ENCODE data around the gene FBXL13. TPM values are rescaled to one million over a fixed set of nuclear protein-coding genes. Genes with fewer than 3 reads are reported as not detected.
"Not testable (repeated sequence)": the region's sequence is repeated elsewhere in the genome, so short reads cannot be mapped to it uniquely, and the experiment has no call there.

Gene FBXL13
- total and polyA plus RNA-seq, 5 donors from 2014 or later: 0.19 to 0.42 TPM; not detected in 3

DNA sequence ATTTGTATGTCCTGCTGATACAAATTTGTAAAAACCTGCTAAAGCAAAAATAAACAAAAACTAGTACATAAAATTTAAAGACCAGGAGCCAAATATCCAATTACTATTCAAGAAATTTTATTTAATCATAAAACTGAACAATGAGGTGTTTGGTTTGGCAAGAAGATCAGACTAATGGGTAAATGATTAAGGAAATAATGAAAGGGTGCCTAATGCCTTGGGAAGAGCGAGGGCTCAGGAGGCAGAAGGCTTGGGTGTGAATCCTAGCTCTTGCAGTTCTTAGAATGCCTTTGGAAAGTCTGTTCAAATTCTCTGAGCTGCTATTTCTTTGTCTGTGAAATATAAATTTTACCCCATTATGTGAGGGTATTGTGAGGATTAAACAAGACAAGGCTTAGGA, 41.9 kb upstream of the FBXL13 start:
- no peak for DNase-seq

DNA sequence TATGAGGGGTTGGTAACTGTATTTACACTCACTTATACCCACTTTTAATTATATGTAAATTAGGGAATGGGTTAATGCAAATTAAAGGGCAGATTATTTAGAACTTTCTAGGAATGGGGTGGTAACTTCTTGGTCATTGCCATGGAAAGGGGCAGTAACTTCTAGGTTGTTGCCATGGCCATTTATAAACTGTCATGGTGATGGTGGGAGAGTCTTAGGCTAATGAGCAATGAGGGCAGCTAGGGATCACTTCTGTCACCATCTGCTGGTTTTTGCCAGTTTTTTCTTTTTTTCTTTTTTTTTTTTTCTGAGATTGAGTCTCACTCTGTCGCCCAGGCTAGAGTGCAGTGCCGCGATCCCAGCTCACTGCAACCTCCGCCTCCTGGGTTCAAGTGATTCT, 41.2 kb upstream of the FBXL13 start:
- ATAC-seq (ENCODE audit: low read depth in 2 of 2) (no peak), DNase-seq (no peak)
- H3K36me3 ChIP-seq (ENCODE audit: control insufficient read depth, insufficient read depth, low read length): peaks cover 28% of the 10 kb centered on the region
- H3K9me3 ChIP-seq (ENCODE audit: control insufficient read depth in 2 of 2, low read length in 2 of 2): no peaks in the 10 kb centered on the region
- no peaks in the 10 kb centered on the region for H3K27me3 ChIP-seq (ENCODE audit: control insufficient read depth, insufficient read depth, low read length)
- H3K4me3 ChIP-seq (ENCODE audit: low read depth, low read length): no peak overlapping the region
- Mint-ChIP-seq H3K9me3 (peaks cover 0 to 9% (median 1%) of the 10 kb centered on the region in 7 donors), H3K4me1 (peaks cover 0 to 8% (median 3%) of the 10 kb centered on the region in 4 donors), H3K27ac (no peak overlapping the region), H3K27me3 (no peaks in the 10 kb centered on the region), H3K36me3 (peaks cover 44% of the 10 kb centered on the region), H3K4me3 (no peak overlapping the region)
- H3K27ac ChIP-seq (ENCODE audit: insufficient read depth, low read length, poor library complexity, severe bottlenecking): no peak overlapping the region
- no peaks in the 10 kb centered on the region for H3K4me1 ChIP-seq (ENCODE audit: control insufficient read depth, insufficient read depth, low read length, poor library complexity, severe bottlenecking)

More for the DNA sequence above, 41.9 kb upstream of the FBXL13 start:
- Histone ChIP-seq H3K4me3 (ENCODE audit: low read depth, low read length) (no peak overlapping the region), H3K36me3 (ENCODE audit: control insufficient read depth, insufficient read depth, low read length) (peaks cover 35% of the 10 kb centered on the region), H3K9me3 (ENCODE audit: control insufficient read depth in 2 of 2, low read length in 2 of 2) (no peaks in the 10 kb centered on the region), H3K27ac (ENCODE audit: insufficient read depth, low read length, poor library complexity, severe bottlenecking) (no peak overlapping the region), H3K4me1 (ENCODE audit: control insufficient read depth, insufficient read depth, low read length, poor library complexity, severe bottlenecking) (no peaks in the 10 kb centered on the region), H3K27me3 (ENCODE audit: control insufficient read depth, insufficient read depth, low read length) (no peaks in the 10 kb centered on the region)
- Mint-ChIP-seq H3K4me1 (peaks cover 0 to 9% (median 3%) of the 10 kb centered on the region in 4 donors), H3K27me3 (peaks cover under 1% of the 10 kb centered on the region), H3K36me3 (peaks cover 40% of the 10 kb centered on the region), H3K9me3 (peaks cover 0 to 5% (median 1%) of the 10 kb centered on the region in 7 donors), H3K27ac (peak overlapping the region in 1 of 3 donors; percentile 32), H3K4me3 (no peak overlapping the region)
- ATAC-seq (ENCODE audit: low read depth in 2 of 2): no peak

DNA sequence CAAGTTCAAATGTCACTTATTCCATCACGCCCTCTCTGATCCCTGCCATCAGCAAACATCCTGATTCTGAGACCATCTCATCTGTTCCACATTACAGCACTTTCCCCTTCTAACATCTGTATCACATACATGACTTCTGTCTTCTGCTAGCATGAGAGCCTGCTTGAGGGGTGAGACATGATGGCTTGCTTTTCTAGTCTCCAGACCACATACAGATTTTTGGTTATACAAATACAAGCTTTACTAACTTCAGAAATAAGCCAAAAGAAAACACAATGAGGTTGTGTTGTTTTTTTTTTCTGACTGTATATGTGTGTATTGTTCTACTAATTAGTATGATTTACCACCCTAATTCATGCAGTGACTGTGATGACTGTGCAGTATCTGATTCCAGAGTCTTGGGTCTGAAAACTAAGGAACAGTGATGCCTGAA, 40.0 kb upstream of the FBXL13 start:
- no peak overlapping the region for H3K4me3 ChIP-seq (ENCODE audit: low read depth, low read length)
- ATAC-seq (ENCODE audit: low read depth in 2 of 2): no peak
- Mint-ChIP-seq H3K27ac (peak overlapping the region in 1 of 3 donors; percentile 39), H3K4me3 (no peak overlapping the region), H3K9me3 (peaks cover 0 to 14% (median 1%) of the 10 kb centered on the region in 7 donors), H3K27me3 (no peaks in the 10 kb centered on the region), H3K4me1 (peaks cover 0 to 8% (median under 1%) of the 10 kb centered on the region in 4 donors), H3K36me3 (peaks cover 51% of the 10 kb centered on the region)
- peaks cover 21% of the 10 kb centered on the region for H3K36me3 ChIP-seq (ENCODE audit: control insufficient read depth, insufficient read depth, low read length)
- no peak overlapping the region for H3K27ac ChIP-seq (ENCODE audit: insufficient read depth, low read length, poor library complexity, severe bottlenecking)
- no peaks in the 10 kb centered on the region for H3K9me3 ChIP-seq (ENCODE audit: control insufficient read depth in 2 of 2, low read length in 2 of 2)
- H3K27me3 ChIP-seq (ENCODE audit: control insufficient read depth, insufficient read depth, low read length): no peaks in the 10 kb centered on the region
- no peak for DNase-seq
- H3K4me1 ChIP-seq (ENCODE audit: control insufficient read depth, insufficient read depth, low read length, poor library complexity, severe bottlenecking): no peaks in the 10 kb centered on the region

DNA sequence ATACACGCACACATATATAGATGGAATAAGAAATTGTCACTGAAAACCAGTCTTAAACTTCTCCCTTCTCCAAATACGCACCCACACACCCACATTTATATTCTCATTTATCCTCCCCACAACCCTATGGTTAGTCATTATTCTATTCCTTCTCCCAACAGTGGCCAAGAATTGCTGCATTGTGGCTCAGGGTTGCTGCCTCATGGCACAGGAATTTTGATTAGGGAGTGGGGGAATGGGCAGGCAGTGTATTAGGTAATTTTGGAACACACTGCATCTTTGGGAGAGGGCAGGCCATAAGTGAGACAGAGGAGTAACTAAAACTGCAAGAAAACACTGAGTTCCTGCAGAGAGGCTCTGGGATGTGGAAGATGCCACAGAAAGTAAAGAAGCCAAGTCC, 38.6 kb upstream of the FBXL13 start:
- DNase-seq (no peak), ATAC-seq (ENCODE audit: low read depth in 2 of 2) (no peak)
- Histone ChIP-seq H3K36me3 (ENCODE audit: control insufficient read depth, insufficient read depth, low read length) (peaks cover 18% of the 10 kb centered on the region), H3K9me3 (ENCODE audit: control insufficient read depth in 2 of 2, low read length in 2 of 2) (no peaks in the 10 kb centered on the region), H3K4me3 (ENCODE audit: low read depth, low read length) (no peak overlapping the region), H3K27me3 (ENCODE audit: control insufficient read depth, insufficient read depth, low read length) (no peaks in the 10 kb centered on the region), H3K4me1 (ENCODE audit: control insufficient read depth, insufficient read depth, low read length, poor library complexity, severe bottlenecking) (no peaks in the 10 kb centered on the region), H3K27ac (ENCODE audit: insufficient read depth, low read length, poor library complexity, severe bottlenecking) (no peak overlapping the region)
- Mint-ChIP-seq H3K27me3 (no peaks in the 10 kb centered on the region), H3K36me3 (peaks cover 59% of the 10 kb centered on the region), H3K4me1 (peaks cover 0 to 16% (median 6%) of the 10 kb centered on the region in 4 donors), H3K9me3 (peaks cover 0 to 17% (median 1%) of the 10 kb centered on the region in 7 donors), H3K27ac (no peak overlapping the region), H3K4me3 (no peak overlapping the region)

DNA sequence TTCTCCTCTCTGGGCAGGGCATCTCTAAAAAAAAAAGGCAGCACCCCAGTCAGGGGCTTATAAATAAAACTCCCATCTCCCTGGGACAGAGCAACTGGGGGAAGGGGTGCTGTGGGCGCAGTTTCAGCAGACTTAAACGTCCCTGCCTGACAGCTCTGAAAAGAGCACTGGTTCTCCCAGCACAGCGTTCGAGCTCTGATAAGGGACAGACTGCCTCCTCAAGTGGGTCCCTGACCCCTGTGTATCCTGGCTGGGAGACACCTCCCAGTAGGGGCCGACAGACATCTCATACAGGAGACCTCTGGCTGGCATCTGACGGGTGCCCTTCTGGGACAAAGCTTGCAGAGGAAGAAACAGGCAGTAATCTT, 32.1 kb upstream of the FBXL13 start:
- peaks cover 4 to 11% (median 8%) of the 10 kb centered on the region in 4 donors for H3K4me1 Mint-ChIP-seq
- not testable (repeated sequence) for H3K9me3 ChIP-seq (ENCODE audit: control insufficient read depth in 2 of 2, low read length in 2 of 2); H3K4me1 ChIP-seq (ENCODE audit: control insufficient read depth, insufficient read depth, low read length, poor library complexity, severe bottlenecking); H3K4me3 ChIP-seq (ENCODE audit: low read depth, low read length); DNase-seq; H3K27ac Mint-ChIP-seq; H3K27me3 ChIP-seq (ENCODE audit: control insufficient read depth, insufficient read depth, low read length); H3K27ac ChIP-seq (ENCODE audit: insufficient read depth, low read length, poor library complexity, severe bottlenecking); H3K4me3 Mint-ChIP-seq; H3K27me3 Mint-ChIP-seq; ATAC-seq (ENCODE audit: low read depth in 2 of 2)
- H3K36me3 Mint-ChIP-seq: peaks cover 61% of the 10 kb centered on the region
- H3K36me3 ChIP-seq (ENCODE audit: control insufficient read depth, insufficient read depth, low read length): peaks cover 21% of the 10 kb centered on the region
- peaks cover 0 to 12% (median 1%) of the 10 kb centered on the region in 7 donors for H3K9me3 Mint-ChIP-seq

DNA sequence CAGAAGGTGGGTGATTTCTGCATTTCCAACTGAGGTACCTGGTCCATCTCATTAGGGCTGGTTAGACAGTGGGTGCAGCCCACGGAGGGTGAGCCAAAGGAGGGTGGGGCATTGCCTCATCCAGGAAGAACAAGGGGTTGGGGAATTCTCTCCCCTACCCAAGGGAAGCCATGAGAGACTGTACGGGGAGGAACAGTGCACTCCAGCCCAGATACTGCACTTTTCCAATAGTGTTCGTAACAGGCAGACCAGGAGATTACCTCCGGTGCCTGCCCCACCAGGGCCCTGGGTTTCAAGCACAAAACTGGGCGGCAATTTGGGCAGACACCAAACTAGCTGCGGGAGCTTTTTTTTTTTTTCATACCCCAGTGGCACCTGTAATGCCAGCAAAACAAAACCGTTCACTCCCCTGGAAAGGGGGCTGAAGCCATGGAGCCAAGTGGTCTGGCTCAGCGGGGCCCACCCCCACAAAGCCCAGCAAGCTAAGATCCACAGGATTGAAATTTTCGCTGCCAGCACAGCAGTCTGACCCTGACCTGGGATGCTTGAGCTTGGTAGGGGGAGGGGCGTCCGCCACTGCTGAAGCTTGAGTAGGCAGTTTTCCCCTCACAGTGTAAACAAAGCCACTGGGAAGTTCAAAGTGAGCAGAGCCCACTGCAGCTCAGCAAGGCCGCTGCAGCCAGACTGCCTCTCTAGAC, 31.6 kb upstream of the FBXL13 start:
- H3K4me3 Mint-ChIP-seq: no peak overlapping the region
- H3K36me3 Mint-ChIP-seq: peaks cover 56% of the 10 kb centered on the region

DNA sequence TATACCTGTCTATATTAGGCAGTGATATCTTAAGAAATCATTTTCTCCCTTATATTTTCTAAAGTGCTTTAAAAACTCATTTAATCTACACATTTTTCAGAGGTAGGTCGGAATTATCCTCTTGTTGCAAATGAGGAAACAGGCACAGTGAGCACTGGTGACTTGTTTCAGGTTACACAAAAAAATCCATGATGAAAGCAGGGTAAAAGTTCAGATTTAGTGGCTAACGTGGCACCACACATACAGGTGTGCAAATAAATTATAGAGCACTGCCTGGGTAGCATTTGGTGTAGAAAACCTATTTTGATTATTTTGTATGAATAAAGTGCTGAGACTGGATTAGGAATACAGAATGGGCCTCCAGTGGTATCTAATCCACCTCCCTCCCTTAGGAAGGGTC, 26.9 kb upstream of the FBXL13 start:
- Mint-ChIP-seq H3K27me3 (no peaks in the 10 kb centered on the region), H3K4me3 (no peak overlapping the region), H3K36me3 (peaks cover 26% of the 10 kb centered on the region), H3K4me1 (peaks cover 0 to 3% (median 0%) of the 10 kb centered on the region in 4 donors), H3K9me3 (peaks cover 0 to 1% (median 0%) of the 10 kb centered on the region in 7 donors), H3K27ac (peak overlapping the region in 1 of 3 donors; percentile 25)
- Histone ChIP-seq H3K4me3 (ENCODE audit: low read depth, low read length) (no peak overlapping the region), H3K9me3 (ENCODE audit: control insufficient read depth in 2 of 2, low read length in 2 of 2) (no peaks in the 10 kb centered on the region), H3K36me3 (ENCODE audit: control insufficient read depth, insufficient read depth, low read length) (peaks cover 38% of the 10 kb centered on the region), H3K27ac (ENCODE audit: insufficient read depth, low read length, poor library complexity, severe bottlenecking) (no peak overlapping the region), H3K27me3 (ENCODE audit: control insufficient read depth, insufficient read depth, low read length) (no peaks in the 10 kb centered on the region), H3K4me1 (ENCODE audit: control insufficient read depth, insufficient read depth, low read length, poor library complexity, severe bottlenecking) (no peaks in the 10 kb centered on the region)
- no peak for DNase-seq
- ATAC-seq (ENCODE audit: low read depth in 2 of 2): no peak

More for the DNA sequence above, 31.6 kb upstream of the FBXL13 start:
- H3K27me3 Mint-ChIP-seq: no peaks in the 10 kb centered on the region
- Histone ChIP-seq H3K4me1 (ENCODE audit: control insufficient read depth, insufficient read depth, low read length, poor library complexity, severe bottlenecking) (no peaks in the 10 kb centered on the region), H3K27ac (ENCODE audit: insufficient read depth, low read length, poor library complexity, severe bottlenecking) (no peak overlapping the region), H3K27me3 (ENCODE audit: control insufficient read depth, insufficient read depth, low read length) (no peaks in the 10 kb centered on the region), H3K9me3 (ENCODE audit: control insufficient read depth in 2 of 2, low read length in 2 of 2) (no peaks in the 10 kb centered on the region), H3K36me3 (ENCODE audit: control insufficient read depth, insufficient read depth, low read length) (peaks cover 23% of the 10 kb centered on the region), H3K4me3 (ENCODE audit: low read depth, low read length) (no peak overlapping the region)
- DNase-seq (no peak), ATAC-seq (ENCODE audit: low read depth in 2 of 2) (no peak)
- peaks cover 0 to 11% (median 1%) of the 10 kb centered on the region in 7 donors for H3K9me3 Mint-ChIP-seq
- peaks cover 4 to 11% (median 8%) of the 10 kb centered on the region in 4 donors for H3K4me1 Mint-ChIP-seq
- H3K27ac Mint-ChIP-seq: no peak overlapping the region

DNA sequence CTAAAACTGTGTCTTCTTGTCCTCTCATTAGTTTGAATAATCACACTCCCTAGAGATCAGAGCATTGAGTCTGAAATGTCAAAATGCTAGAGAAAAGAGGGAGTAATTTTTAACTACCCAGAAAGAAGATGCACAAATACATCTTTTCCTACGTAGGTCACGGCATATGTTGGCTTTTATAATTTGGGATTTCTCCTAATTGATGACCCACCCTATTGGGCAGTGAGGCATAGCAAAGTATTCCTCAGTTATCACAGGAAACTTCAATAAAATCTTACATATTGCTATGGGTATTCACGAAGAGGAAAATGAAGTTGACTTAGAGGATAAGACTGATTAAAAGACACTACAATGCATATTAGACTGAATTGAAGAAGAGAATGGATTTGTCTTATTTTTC, 25.8 kb upstream of the FBXL13 start:
- Histone ChIP-seq H3K4me1 (ENCODE audit: control insufficient read depth, insufficient read depth, low read length, poor library complexity, severe bottlenecking) (no peaks in the 10 kb centered on the region), H3K27ac (ENCODE audit: insufficient read depth, low read length, poor library complexity, severe bottlenecking) (no peak overlapping the region), H3K36me3 (ENCODE audit: control insufficient read depth, insufficient read depth, low read length) (peaks cover 39% of the 10 kb centered on the region), H3K9me3 (ENCODE audit: control insufficient read depth in 2 of 2, low read length in 2 of 2) (no peaks in the 10 kb centered on the region), H3K27me3 (ENCODE audit: control insufficient read depth, insufficient read depth, low read length) (no peaks in the 10 kb centered on the region), H3K4me3 (ENCODE audit: low read depth, low read length) (no peak overlapping the region)
- Mint-ChIP-seq H3K9me3 (peaks cover 0 to 1% (median 0%) of the 10 kb centered on the region in 7 donors), H3K36me3 (peaks cover 27% of the 10 kb centered on the region), H3K27me3 (no peaks in the 10 kb centered on the region), H3K4me1 (peaks cover 0 to 2% (median 0%) of the 10 kb centered on the region in 4 donors), H3K27ac (peak overlapping the region in 1 of 3 donors; percentile 58), H3K4me3 (no peak overlapping the region)
- ATAC-seq (ENCODE audit: low read depth in 2 of 2) (no peak), DNase-seq (no peak)
